Liver (tissue), 9 donors: ENCODE measurements around the gene HJV. TPM values are rescaled to one million over a fixed set of nuclear protein-coding genes. Genes with fewer than 3 reads are reported as not detected.

Experiments used
- DNase-seq: peaks from one replicate; pipeline ENCODE4 v3.0.0-alpha.2; 2017; ENCODE audit warnings: low spot score
- H3K27ac ChIP-seq, 2 donors: one replicate each; pipeline ENCODE4 v1.7.0; 2013; ENCODE audit warnings: inconsistent platforms in 2 of 2, low read length in 2 of 2, control low read depth in 1 of 2, low read depth in 1 of 2, mild to moderate bottlenecking in 1 of 2
- H3K27me3 ChIP-seq, 4 donors: one replicate each; pipeline versions ENCODE4 v1.6.1 to v1.7.0; 2013; ENCODE audit warnings: low read length in 3 of 4, inconsistent platforms in 1 of 4, mild to moderate bottlenecking in 1 of 4, moderate library complexity in 1 of 4; ENCODE audit not compliant: control insufficient read depth in 4 of 4, insufficient read depth in 4 of 4
- H3K36me3 ChIP-seq, 4 donors: one replicate each; pipeline versions ENCODE4 v1.6.1 to v1.7.0; 2013; ENCODE audit warnings: low read length in 3 of 4, mild to moderate bottlenecking in 3 of 4, low read depth in 1 of 4, moderate library complexity in 1 of 4; ENCODE audit not compliant: control insufficient read depth in 4 of 4, insufficient read depth in 3 of 4
- H3K4me1 ChIP-seq, 4 donors: one replicate each; pipeline versions ENCODE4 v1.6.1 to v1.7.0; 2013; ENCODE audit warnings: low read length in 3 of 4, mild to moderate bottlenecking in 3 of 4, moderate library complexity in 1 of 4; ENCODE audit not compliant: control insufficient read depth in 4 of 4, insufficient read depth in 4 of 4
- H3K4me3 ChIP-seq, 3 donors: one replicate each; pipeline versions ENCODE4 v1.6.1 to v1.7.0; 2013; ENCODE audit warnings: low read length in 3 of 3, control low read depth in 1 of 3, low read depth in 1 of 3, mild to moderate bottlenecking in 1 of 3
- H3K9ac ChIP-seq, 2 donors: one replicate each; pipeline ENCODE4 v1.7.0; 2013; ENCODE audit warnings: low read length in 2 of 2, mild to moderate bottlenecking in 2 of 2, moderate library complexity in 2 of 2, control low read depth in 1 of 2, low read depth in 1 of 2
- H3K9me3 ChIP-seq, 4 donors: one replicate each; pipeline versions ENCODE4 v1.6.1 to v1.7.0; 2013; ENCODE audit warnings: low read length in 3 of 4; ENCODE audit not compliant: control insufficient read depth in 4 of 4
- FOXA1 ChIP-seq: IDR thresholded peaks from 2 replicates; pipeline ENCODE4 v1.6.1; 2016; ENCODE audit warnings: antibody characterized with exemption
- FOXA2 ChIP-seq: IDR thresholded peaks from 2 replicates; pipeline ENCODE4 v1.6.1; 2016; ENCODE audit warnings: antibody characterized with exemption
- GABPA ChIP-seq, 2 donors: IDR thresholded peaks in 1 of 2; conservative IDR thresholded peaks in 1 of 2; 2 replicates each; pipeline ENCODE4 v1.6.1; 2016; ENCODE audit warnings: antibody characterized with exemption in 2 of 2, mild to moderate bottlenecking in 1 of 2, moderate library complexity in 1 of 2
- HNF4A ChIP-seq, 2 donors: conservative IDR thresholded peaks; 2 replicates each; pipeline ENCODE4 v1.6.1; 2016; ENCODE audit warnings: antibody characterized with exemption in 2 of 2, mild to moderate bottlenecking in 2 of 2
- JUND ChIP-seq, 2 donors: IDR thresholded peaks; 2 replicates each; pipeline ENCODE4 v1.6.1; 2016; ENCODE audit warnings: antibody characterized with exemption in 2 of 2
- NR2F2 ChIP-seq: IDR thresholded peaks from 2 replicates; pipeline ENCODE4 v1.6.1; 2016; ENCODE audit warnings: antibody characterized with exemption
- REST ChIP-seq: IDR thresholded peaks from 2 replicates; pipeline ENCODE4 v1.6.1; 2016; ENCODE audit warnings: antibody characterized with exemption, mild to moderate bottlenecking
- RXRA ChIP-seq, 2 donors: IDR thresholded peaks; 2 replicates each; pipeline ENCODE4 v1.6.1; 2017 to 2018; ENCODE audit warnings: antibody characterized with exemption in 2 of 2, mild to moderate bottlenecking in 1 of 2
- SP1 ChIP-seq: IDR thresholded peaks from 2 replicates; pipeline ENCODE4 v1.6.1; 2018; ENCODE audit warnings: antibody characterized with exemption, mild to moderate bottlenecking
- TAF1 ChIP-seq: conservative IDR thresholded peaks from 2 replicates; pipeline ENCODE4 v1.6.1; 2016; ENCODE audit warnings: antibody characterized with exemption, mild to moderate bottlenecking
- YY1 ChIP-seq: IDR thresholded peaks from 2 replicates; pipeline ENCODE4 v1.6.1; 2016; ENCODE audit warnings: antibody characterized with exemption, mild to moderate bottlenecking
- ZBTB33 ChIP-seq: IDR thresholded peaks from 2 replicates; pipeline ENCODE4 v1.6.1; 2016; ENCODE audit warnings: antibody characterized with exemption
- WGBS: extraction: QIAGEN DNeasy Blood & Tissue Kit; methylation state at CpG from one replicate; pipeline ENCODE4 v1.1.7; 2013; 5-methylcytosine and 5-hydroxymethylcytosine counted together
- polyA plus RNA-seq, 2 donors: library from polyadenylated mRNA; stranded (reverse) in 1 of 2; unstranded in 1 of 2; fragments of 200-250 nt in 1 of 2; fragments of >200 nt in 1 of 2; fragmentation: Nextera tagmentation in 1 of 2; extraction: Ambion mirVana in 1 of 2; gene quantifications; one replicate each; pipeline versions ENCODE4 v1.2.1 to v1.2.3, GENCODE V29; 2013 to 2015
- total RNA-seq, 2 donors: library from RNA; depleted of rRNA; stranded (reverse); fragments of >200 nt; gene quantifications; one replicate each; pipeline ENCODE4 v1.2.3, GENCODE V29; 2014
- donor health status: healthy.
- donor health status: healthy.
- donor health status: healthy.
- donor health status: healthy.
- donor health status: healthy.

HJV gene
- total and polyA plus RNA-seq, 4 donors, result 68.0 to 138 (median 97.6) TPM

- Histone ChIP-seq H3K9me3 (no peaks in the 10 kb centered on the region), H3K4me1 (peaks cover 10 to 69% (median 46%) of the 10 kb centered on the region in 4 donors), H3K4me3 (peak overlapping the region; percentile 63 to 100 (median 86)), H3K36me3 (peaks cover 6 to 29% (median 20%) of the 10 kb centered on the region in 4 donors), H3K9ac (peak overlapping the region; percentile 86 to 89), H3K27me3 (no peaks in the 10 kb centered on the region), H3K27ac (peak overlapping the region; percentile 79 to 95)
- WGBS, result 1% methylated on average over 13 of the region's 13 CpGs
- TF ChIP-seq SP1, result no peak
- TF ChIP-seq FOXA1, result no peak
- TF ChIP-seq GABPA (IDR thresholded peaks at IDR 0.05 in 1 of 2, conservative IDR thresholded peaks at IDR 0.05 in 1 of 2), result no peak
- TF ChIP-seq NR2F2, result no peak
- TF ChIP-seq TAF1, result no peak
- no peak for TF ChIP-seq YY1
- no peak for TF ChIP-seq RXRA (IDR thresholded peaks at IDR 0.05)
- TF ChIP-seq FOXA2, result no peak
- TF ChIP-seq REST, result no peak
- TF ChIP-seq JUND (IDR thresholded peaks at IDR 0.05), result no peak
- TF ChIP-seq ZBTB33, result no peak
- no peak for DNase-seq
These were observed 25.5 kb downstream of the HJV start for GRCh38 chr1:145995964-145996432.

- no peak for TF ChIP-seq NR2F2
- peak; percentile 26 for TF ChIP-seq YY1
- TF ChIP-seq HNF4A (conservative IDR thresholded peaks at IDR 0.05), result no peak
- 16% methylated on average over 8 of the region's 8 CpGs for WGBS
- Histone ChIP-seq H3K27ac (peak overlapping the region; percentile 79 to 95), H3K4me3 (peak overlapping the region; percentile 63 to 100 (median 86)), H3K9me3 (no peaks in the 10 kb centered on the region), H3K36me3 (peaks cover 6 to 29% (median 20%) of the 10 kb centered on the region in 4 donors), H3K4me1 (peaks cover 10 to 71% (median 46%) of the 10 kb centered on the region in 4 donors), H3K9ac (peak overlapping the region; percentile 86 to 89), H3K27me3 (no peaks in the 10 kb centered on the region)
- no peak for DNase-seq
These were observed 26.2 kb downstream of the HJV start for GRCh38 chr1:145995148-145995881.
